ENCODE data around the gene FGGY.

FGGY gene

GRCh38 chr1:59788825-59789224, 491.9 kb downstream of the FGGY start:
- no peak overlapping the region for H3K4me3 ChIP-seq (replicated peaks; ENCODE audit: low read depth, low read length)
- no peak for DNase-seq (ENCODE audit: extremely low read depth, low read depth)
- TF ChIP-seq CTCF (IDR thresholded peaks at IDR 0.05; ENCODE audit: low read depth, low read length, missing control alignments): no peak

- TF ChIP-seq CTCF (IDR thresholded peaks at IDR 0.05; ENCODE audit: low read depth, low read length, missing control alignments): no peak
- no peak overlapping the region for H3K4me3 ChIP-seq (replicated peaks; ENCODE audit: low read depth, low read length)
- DNase-seq (ENCODE audit: extremely low read depth, low read depth): no peak
Observed at GRCh38 chr1:59798600-59798999, 501.7 kb downstream of the FGGY start.

DNA sequence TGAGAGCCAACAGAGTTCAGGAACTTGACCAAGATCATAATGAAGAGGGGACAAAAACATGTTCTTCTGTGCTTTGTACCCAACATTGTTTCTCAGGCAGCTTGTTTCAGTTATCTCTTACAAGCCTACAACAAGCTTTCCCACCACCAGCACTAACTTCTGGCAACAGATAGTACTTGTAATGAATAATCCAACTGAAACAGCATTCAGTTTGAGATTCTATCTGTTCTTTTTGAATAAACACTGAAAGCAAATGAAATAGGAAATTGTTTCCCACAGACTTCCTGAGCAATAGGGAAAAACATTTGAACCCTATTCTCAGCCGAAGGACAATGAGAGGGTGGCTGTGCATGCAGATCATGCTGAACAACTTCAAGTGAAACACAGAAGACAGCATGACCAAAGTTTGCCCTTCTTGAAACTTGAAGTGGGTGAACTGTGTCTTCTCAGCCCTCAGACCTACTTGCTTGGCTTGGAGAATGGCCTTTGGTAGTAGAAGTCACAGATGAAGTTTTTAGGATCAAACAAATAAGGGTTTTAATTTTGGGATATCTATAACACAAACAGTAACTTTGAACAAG, 506.7 kb downstream of the FGGY start:
- DNase-seq (ENCODE audit: extremely low read depth, low read depth): no peak
- no peak for TF ChIP-seq CTCF (IDR thresholded peaks at IDR 0.05; ENCODE audit: low read depth, low read length, missing control alignments)
- no peak overlapping the region for H3K4me3 ChIP-seq (replicated peaks; ENCODE audit: low read depth, low read length)

GRCh38 chr1:59804301-59804700, 507.4 kb downstream of the FGGY start:
- TF ChIP-seq CTCF (IDR thresholded peaks at IDR 0.05; ENCODE audit: low read depth, low read length, missing control alignments): no peak
- DNase-seq (ENCODE audit: extremely low read depth, low read depth): no peak
- H3K4me3 ChIP-seq (replicated peaks; ENCODE audit: low read depth, low read length): no peak overlapping the region

- H3K4me3 ChIP-seq (replicated peaks; ENCODE audit: low read depth, low read length): no peak overlapping the region
- DNase-seq (ENCODE audit: extremely low read depth, low read depth): no peak
- no peak for TF ChIP-seq CTCF (IDR thresholded peaks at IDR 0.05; ENCODE audit: low read depth, low read length, missing control alignments)
Observed at GRCh38 chr1:59805554-59805953, 508.7 kb downstream of the FGGY start.
